Astrocyte (in vitro differentiated cells and primary cell): ENCODE measurements around the gene FLYWCH1. TPM values are rescaled to one million over a fixed set of nuclear protein-coding genes. Genes with fewer than 3 reads are reported as not detected.

Experiments
- DNase-seq: peaks from one replicate; pipeline ENCODE4 v3.0.0-alpha.2; 2010; ENCODE audit warnings: low read depth
- FAIRE-seq: peaks from 2 replicates; lab custom pipeline; 2011; peaks lifted over from hg19 to GRCh38; lab: Jason Lieb, UNC
- H2AFZ ChIP-seq: 2 replicates; pipeline ENCODE4 v1.6.0; 2012; ENCODE audit warnings: low read depth, low read length, inconsistent platforms
- H3K27ac ChIP-seq: 2 replicates; pipeline ENCODE4 v1.5.1; 2011; ENCODE audit warnings: low read depth, low read length, inconsistent platforms
- H3K27me3 ChIP-seq: 2 replicates; pipeline ENCODE4 v1.6.0; 2011; ENCODE audit warnings: low read length, inconsistent platforms; ENCODE audit not compliant: insufficient read depth
- H3K36me3 ChIP-seq: 2 replicates; pipeline ENCODE4 v1.5.1; 2011; ENCODE audit warnings: low read length, inconsistent platforms; ENCODE audit not compliant: insufficient read depth
- H3K4me1 ChIP-seq: 2 replicates; pipeline ENCODE4 v1.5.1; 2011; ENCODE audit warnings: low read length, inconsistent platforms; ENCODE audit not compliant: insufficient read depth
- H3K4me2 ChIP-seq: 2 replicates; pipeline ENCODE4 v1.6.0; 2012; ENCODE audit warnings: low read length, inconsistent platforms
- H3K4me3 ChIP-seq: 2 replicates; pipeline ENCODE4 v1.5.1; 2011; ENCODE audit warnings: low read depth, mild to moderate bottlenecking, low read length, inconsistent platforms; ENCODE audit not compliant: insufficient read depth
- H3K79me2 ChIP-seq: 2 replicates; pipeline ENCODE4 v1.6.0; 2012; ENCODE audit warnings: mild to moderate bottlenecking, low read length, inconsistent platforms; ENCODE audit not compliant: insufficient read depth
- H3K9ac ChIP-seq: 2 replicates; pipeline ENCODE4 v1.6.0; 2012; ENCODE audit warnings: mild to moderate bottlenecking, low read length, inconsistent platforms
- H3K9me3 ChIP-seq: 2 replicates; pipeline ENCODE4 v1.5.1; 2012; ENCODE audit warnings: low read depth, mild to moderate bottlenecking, low read length, inconsistent platforms; ENCODE audit not compliant: insufficient read depth
- H4K20me1 ChIP-seq: 2 replicates; pipeline ENCODE4 v1.6.0; 2012; ENCODE audit warnings: low read length, inconsistent platforms; ENCODE audit not compliant: insufficient read depth
- H3K27ac Mint-ChIP-seq: one replicate; pipeline ENCODE4 v1.8.0; 2021; ENCODE audit warnings: mild to moderate bottlenecking, mixed read lengths; ENCODE audit not compliant: unreplicated experiment
- H3K27me3 Mint-ChIP-seq: one replicate; pipeline ENCODE4 v1.8.0; 2021; ENCODE audit warnings: low read depth, mixed read lengths; ENCODE audit not compliant: unreplicated experiment
- H3K36me3 Mint-ChIP-seq: one replicate; pipeline ENCODE4 v1.8.0; 2021; ENCODE audit warnings: low read depth, mixed read lengths; ENCODE audit not compliant: unreplicated experiment
- H3K4me1 Mint-ChIP-seq: one replicate; pipeline ENCODE4 v1.8.0; 2021; ENCODE audit warnings: low read depth, mixed read lengths; ENCODE audit not compliant: unreplicated experiment
- H3K4me3 Mint-ChIP-seq: one replicate; pipeline ENCODE4 v1.8.0; 2021; ENCODE audit warnings: mild to moderate bottlenecking, moderate library complexity, mixed read lengths; ENCODE audit not compliant: unreplicated experiment
- H3K9me3 Mint-ChIP-seq: one replicate; pipeline ENCODE4 v1.8.0; 2021; ENCODE audit warnings: mild to moderate bottlenecking, mixed read lengths; ENCODE audit not compliant: unreplicated experiment
- EZH2 ChIP-seq: IDR thresholded peaks from 2 replicates; pipeline ENCODE4 v1.6.1; 2012; ENCODE audit warnings: mild to moderate bottlenecking, low read length, inconsistent platforms; ENCODE audit not compliant: insufficient read depth
- total RNA-seq: library from RNA; stranded (reverse); gene quantifications from 2 replicates; pipeline ENCODE4 v1.2.1, GENCODE V29; 2021
- TF ChIP-seq, protein P1 (sequence below): IDR thresholded peaks from 2 replicates; pipeline ENCODE4 v1.5.1; 2011; ENCODE audit warnings: low read depth, mild to moderate bottlenecking, inconsistent platforms, low read length, moderate library complexity; ENCODE audit not compliant: insufficient read depth

FLYWCH1 gene
- total RNA-seq, 1 donor from 2014 or later, result 58.9 TPM

DNA sequence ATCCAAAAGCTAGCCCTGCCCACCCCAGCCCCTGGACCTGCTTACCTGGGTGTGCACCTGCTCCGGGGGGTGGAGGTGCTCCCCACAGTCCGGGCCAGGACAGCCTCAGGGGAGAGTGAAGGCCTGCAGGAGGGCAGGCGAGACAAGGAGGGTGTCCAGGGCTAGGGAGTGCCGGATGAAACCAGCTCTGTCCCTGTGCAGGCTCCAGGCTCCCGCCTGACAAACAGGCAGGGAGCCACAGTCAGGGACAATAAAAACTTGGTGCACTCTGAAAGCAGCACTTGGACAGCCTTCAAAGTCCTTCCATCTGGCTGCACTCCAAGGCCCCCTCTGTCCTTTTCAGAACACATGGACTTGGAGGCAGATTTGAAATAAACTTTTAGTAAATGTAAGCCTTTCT, 61.4 kb downstream of the FLYWCH1 start:
- no peak overlapping the region for H3K4me3 Mint-ChIP-seq
- H3K4me1 Mint-ChIP-seq, result no peaks in the 10 kb centered on the region
- no peak for DNase-seq
- no peaks in the 10 kb centered on the region for H3K79me2 ChIP-seq
- no peak overlapping the region for H2AFZ ChIP-seq
- no peak for FAIRE-seq
- peaks cover 3% of the 10 kb centered on the region for H3K36me3 Mint-ChIP-seq
- H3K9ac ChIP-seq, result no peak overlapping the region
- H3K27me3 Mint-ChIP-seq, result peaks cover 16% of the 10 kb centered on the region
- no peak overlapping the region for H3K27ac Mint-ChIP-seq
- no peak overlapping the region for H3K4me3 ChIP-seq
- no peaks in the 10 kb centered on the region for H3K36me3 ChIP-seq
- H3K27ac ChIP-seq, result no peak overlapping the region
- TF ChIP-seq EZH2, result no peak
- TF ChIP-seq, protein P1, sequence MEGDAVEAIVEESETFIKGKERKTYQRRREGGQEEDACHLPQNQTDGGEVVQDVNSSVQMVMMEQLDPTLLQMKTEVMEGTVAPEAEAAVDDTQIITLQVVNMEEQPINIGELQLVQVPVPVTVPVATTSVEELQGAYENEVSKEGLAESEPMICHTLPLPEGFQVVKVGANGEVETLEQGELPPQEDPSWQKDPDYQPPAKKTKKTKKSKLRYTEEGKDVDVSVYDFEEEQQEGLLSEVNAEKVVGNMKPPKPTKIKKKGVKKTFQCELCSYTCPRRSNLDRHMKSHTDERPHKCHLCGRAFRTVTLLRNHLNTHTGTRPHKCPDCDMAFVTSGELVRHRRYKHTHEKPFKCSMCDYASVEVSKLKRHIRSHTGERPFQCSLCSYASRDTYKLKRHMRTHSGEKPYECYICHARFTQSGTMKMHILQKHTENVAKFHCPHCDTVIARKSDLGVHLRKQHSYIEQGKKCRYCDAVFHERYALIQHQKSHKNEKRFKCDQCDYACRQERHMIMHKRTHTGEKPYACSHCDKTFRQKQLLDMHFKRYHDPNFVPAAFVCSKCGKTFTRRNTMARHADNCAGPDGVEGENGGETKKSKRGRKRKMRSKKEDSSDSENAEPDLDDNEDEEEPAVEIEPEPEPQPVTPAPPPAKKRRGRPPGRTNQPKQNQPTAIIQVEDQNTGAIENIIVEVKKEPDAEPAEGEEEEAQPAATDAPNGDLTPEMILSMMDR, result no peak
- H3K27me3 ChIP-seq, result peaks cover 2% of the 10 kb centered on the region
- H3K4me1 ChIP-seq, result peaks cover 4% of the 10 kb centered on the region
- no peaks in the 10 kb centered on the region for H3K9me3 ChIP-seq
- H4K20me1 ChIP-seq, result peaks cover 27% of the 10 kb centered on the region
- H3K9me3 Mint-ChIP-seq, result no peaks in the 10 kb centered on the region
- H3K4me2 ChIP-seq, result no peak overlapping the region

DNA sequence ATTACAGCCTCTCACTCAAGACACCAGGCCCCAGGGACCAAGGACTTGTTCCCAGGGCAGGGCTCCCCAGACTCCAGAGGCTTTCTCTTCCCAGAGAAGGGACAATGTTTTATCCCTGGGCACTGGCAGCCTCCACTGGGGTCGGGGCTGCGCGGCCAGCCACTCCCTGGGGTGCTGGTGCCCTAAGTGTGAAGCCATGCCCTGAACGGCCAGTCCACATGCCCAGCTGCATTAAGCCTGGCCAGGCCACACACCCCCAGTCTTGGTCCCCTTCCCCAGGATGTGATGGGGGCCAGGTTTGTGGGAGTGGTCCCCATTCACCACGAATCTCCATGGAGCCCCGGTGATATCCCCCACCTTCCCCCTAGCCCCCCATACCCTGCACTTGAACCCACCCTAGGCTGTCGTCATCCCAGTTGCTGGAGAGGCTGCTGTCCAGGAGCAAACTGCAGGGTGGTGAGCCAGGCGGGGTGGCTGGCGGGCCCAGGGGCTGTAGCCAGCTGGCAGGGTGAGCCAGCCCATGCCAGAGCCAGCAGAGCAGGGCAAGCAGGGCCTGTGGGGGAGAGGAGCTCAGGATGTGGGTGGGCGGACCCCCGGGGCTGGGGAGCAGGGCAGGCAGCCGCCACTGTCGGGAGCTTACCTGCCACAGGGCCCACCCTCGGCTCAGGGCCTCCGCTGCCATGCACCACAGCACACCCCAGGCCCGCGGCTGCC, 62.0 kb downstream of the FLYWCH1 start:
- Histone ChIP-seq H3K4me1 (peaks cover 2% of the 10 kb centered on the region), H3K4me2 (no peak overlapping the region), H3K79me2 (no peaks in the 10 kb centered on the region), H3K27ac (no peak overlapping the region), H3K4me3 (no peak overlapping the region), H4K20me1 (peaks cover 21% of the 10 kb centered on the region), H3K27me3 (no peaks in the 10 kb centered on the region), H3K9me3 (no peaks in the 10 kb centered on the region), H3K9ac (no peak overlapping the region), H2AFZ (no peak overlapping the region), H3K36me3 (no peaks in the 10 kb centered on the region)
- DNase-seq (no peak), FAIRE-seq (no peak)
- no peaks in the 10 kb centered on the region for H3K4me1 Mint-ChIP-seq
- no peaks in the 10 kb centered on the region for H3K9me3 Mint-ChIP-seq
- H3K4me3 Mint-ChIP-seq, result no peak overlapping the region
- TF ChIP-seq EZH2, result no peak
- TF ChIP-seq, protein P1, result no peak
- H3K27me3 Mint-ChIP-seq, result peaks cover 14% of the 10 kb centered on the region
- no peaks in the 10 kb centered on the region for H3K36me3 Mint-ChIP-seq
- H3K27ac Mint-ChIP-seq, result no peak overlapping the region
